Fibroblast of the aortic adventitia (primary cell): ENCODE measurements around the gene POLR3K. TPM values are rescaled to one million over a fixed set of nuclear protein-coding genes. Genes with fewer than 3 reads are reported as not detected.

ENCODE experiments used
- DNase-seq: peaks from one replicate; pipeline ENCODE4 v3.0.0-alpha.2; 2010; ENCODE audit warnings: low read depth
- H3K4me3 ChIP-seq: 2 replicates; pipeline ENCODE4 v1.5.1; 2011; ENCODE audit warnings: low read depth, mild to moderate bottlenecking, control low read depth, low read length, moderate library complexity
- CTCF ChIP-seq: IDR thresholded peaks from 2 replicates; pipeline ENCODE4 v1.5.1; 2011; ENCODE audit warnings: mild to moderate bottlenecking, low read length, control low read depth, inconsistent platforms; ENCODE audit not compliant: insufficient read depth
- total RNA-seq: library from RNA; depleted of rRNA; stranded (reverse); fragments of >200 nt; gene quantifications from 2 replicates; pipeline ENCODE4 v1.2.3, GENCODE V29; 2012; ENCODE audit warnings: low replicate concordance

Gene POLR3K
- total RNA-seq, 1 donor = 5.1 TPM

- peak overlapping the region; percentile 80 for H3K4me3 ChIP-seq
- peak; percentile 69 for DNase-seq
- TF ChIP-seq CTCF = no peak
These were observed 25.2 kb upstream of the POLR3K start for GRCh38 chr16:78444-79150.

- peak within 1 kb of the TSS; percentile 80 for H3K4me3 ChIP-seq
- peak; percentile 78 for DNase-seq
- no peak for TF ChIP-seq CTCF
These were observed 24.5 kb upstream of the POLR3K start, which contains the start of gene MPG for GRCh38 chr16:77807-78443. Gene MPG, plus strand, starts transcription at chr16:78225. Its CDS starts 85 bp downstream, at chr16:78310.

GRCh38 chr16:77273-77806 lies 23.9 kb upstream of the POLR3K start:
- peak; percentile 78 for DNase-seq
- no peak for TF ChIP-seq CTCF
- peak overlapping the region; percentile 80 for H3K4me3 ChIP-seq

- DNase-seq = peak; percentile 94
- no peak for TF ChIP-seq CTCF
- H3K4me3 ChIP-seq = peak overlapping the region; percentile 80
These were observed 23.3 kb upstream of the POLR3K start for GRCh38 chr16:76535-77272.

GRCh38 chr16:75580-76501 lies 22.4 kb upstream of the POLR3K start:
- peak; percentile 91 for DNase-seq
- peak; percentile 59 for TF ChIP-seq CTCF
- peak overlapping the region; percentile 39 for H3K4me3 ChIP-seq
